Measurements from ENCODE around the gene RABGAP1L.

DNA sequence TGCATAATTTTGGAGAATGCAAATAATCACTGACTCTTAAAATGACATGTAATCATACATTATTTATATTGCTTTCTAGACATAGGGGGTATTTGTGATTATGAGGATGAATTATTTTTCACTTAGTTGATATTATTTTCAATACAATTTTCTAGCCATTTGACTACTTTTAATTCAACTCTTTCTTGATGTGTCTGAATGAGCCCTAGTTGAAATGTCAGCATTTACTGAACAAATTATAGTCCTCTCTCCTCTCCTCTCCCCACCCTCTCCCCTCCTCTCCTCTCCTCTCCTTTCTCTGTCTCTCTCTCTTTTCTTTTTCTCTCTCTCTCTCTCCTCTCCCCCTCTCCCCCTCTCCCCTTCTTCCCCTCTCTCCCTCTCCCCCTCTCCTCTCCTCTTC, 483.1 kb downstream of the RABGAP1L start:
- TF ChIP-seq TAF1 (IDR thresholded peaks at IDR 0.05; ENCODE audit: borderline replicate concordance, low read depth, low read length): no peak
- TF ChIP-seq, protein P1, sequence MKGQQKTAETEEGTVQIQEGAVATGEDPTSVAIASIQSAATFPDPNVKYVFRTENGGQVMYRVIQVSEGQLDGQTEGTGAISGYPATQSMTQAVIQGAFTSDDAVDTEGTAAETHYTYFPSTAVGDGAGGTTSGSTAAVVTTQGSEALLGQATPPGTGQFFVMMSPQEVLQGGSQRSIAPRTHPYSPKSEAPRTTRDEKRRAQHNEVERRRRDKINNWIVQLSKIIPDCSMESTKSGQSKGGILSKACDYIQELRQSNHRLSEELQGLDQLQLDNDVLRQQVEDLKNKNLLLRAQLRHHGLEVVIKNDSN (IDR thresholded peaks at IDR 0.05; ENCODE audit: borderline replicate concordance, extremely low read length, insufficient read depth, low read depth, low read length): no peak

All from GM12878 (cell line).